ENCODE results near the gene RNF212B. TPM values are rescaled to one million over a fixed set of nuclear protein-coding genes. Genes with fewer than 3 reads are reported as not detected.

The RNF212B gene
- total and polyA plus RNA-seq, 2 of the 13 experiments (the other 11 are each of a cell fraction or from before 2014, with no cell fraction given), result 0.05 TPM; not detected in 1

DNA sequence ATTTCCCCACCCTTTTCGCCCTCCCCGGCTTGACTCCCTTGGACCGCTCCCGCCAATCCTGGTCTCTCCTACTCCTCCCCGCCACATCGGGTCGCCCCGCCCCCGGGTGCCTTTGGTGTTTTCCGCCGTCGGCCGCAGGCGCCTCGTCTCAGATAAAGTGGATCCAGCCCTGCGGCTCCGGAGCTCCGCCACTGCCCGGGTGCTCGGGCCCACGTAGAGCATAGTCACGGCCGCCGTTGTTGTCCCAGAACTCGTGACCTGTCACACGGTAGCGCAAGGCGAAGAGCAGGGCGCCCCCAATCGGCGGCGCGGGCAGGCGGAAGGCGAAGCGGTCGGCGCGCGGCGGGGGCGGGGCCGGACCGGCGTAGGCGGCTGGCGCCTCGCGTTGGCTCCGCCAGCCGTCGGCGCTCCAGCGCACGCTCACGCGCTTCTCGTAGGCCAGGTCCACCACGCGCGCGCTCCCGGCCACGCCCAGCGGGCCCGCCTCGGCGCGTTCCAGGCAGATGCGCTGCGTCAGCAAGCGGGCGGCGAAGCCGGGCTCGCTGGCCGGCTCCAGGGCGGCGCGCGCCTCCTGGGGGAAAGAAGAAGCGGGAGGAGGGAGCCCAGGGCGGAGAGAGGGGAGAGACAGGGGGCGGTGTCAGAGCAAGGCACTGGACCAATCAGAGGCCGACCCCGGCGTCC, 63.7 kb downstream of the RNF212B start (continued):
- TF ChIP-seq, protein P1, sequence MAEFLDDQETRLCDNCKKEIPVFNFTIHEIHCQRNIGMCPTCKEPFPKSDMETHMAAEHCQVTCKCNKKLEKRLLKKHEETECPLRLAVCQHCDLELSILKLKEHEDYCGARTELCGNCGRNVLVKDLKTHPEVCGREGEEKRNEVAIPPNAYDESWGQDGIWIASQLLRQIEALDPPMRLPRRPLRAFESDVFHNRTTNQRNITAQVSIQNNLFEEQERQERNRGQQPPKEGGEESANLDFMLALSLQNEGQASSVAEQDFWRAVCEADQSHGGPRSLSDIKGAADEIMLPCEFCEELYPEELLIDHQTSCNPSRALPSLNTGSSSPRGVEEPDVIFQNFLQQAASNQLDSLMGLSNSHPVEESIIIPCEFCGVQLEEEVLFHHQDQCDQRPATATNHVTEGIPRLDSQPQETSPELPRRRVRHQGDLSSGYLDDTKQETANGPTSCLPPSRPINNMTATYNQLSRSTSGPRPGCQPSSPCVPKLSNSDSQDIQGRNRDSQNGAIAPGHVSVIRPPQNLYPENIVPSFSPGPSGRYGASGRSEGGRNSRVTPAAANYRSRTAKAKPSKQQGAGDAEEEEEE (CRISPR knock-in tag; IDR thresholded peaks at IDR 0.05; ENCODE audit: borderline replicate concordance), result peak; percentile 1; the same call in 1 of the 2 replicates
- TF ChIP-seq, protein P2, sequence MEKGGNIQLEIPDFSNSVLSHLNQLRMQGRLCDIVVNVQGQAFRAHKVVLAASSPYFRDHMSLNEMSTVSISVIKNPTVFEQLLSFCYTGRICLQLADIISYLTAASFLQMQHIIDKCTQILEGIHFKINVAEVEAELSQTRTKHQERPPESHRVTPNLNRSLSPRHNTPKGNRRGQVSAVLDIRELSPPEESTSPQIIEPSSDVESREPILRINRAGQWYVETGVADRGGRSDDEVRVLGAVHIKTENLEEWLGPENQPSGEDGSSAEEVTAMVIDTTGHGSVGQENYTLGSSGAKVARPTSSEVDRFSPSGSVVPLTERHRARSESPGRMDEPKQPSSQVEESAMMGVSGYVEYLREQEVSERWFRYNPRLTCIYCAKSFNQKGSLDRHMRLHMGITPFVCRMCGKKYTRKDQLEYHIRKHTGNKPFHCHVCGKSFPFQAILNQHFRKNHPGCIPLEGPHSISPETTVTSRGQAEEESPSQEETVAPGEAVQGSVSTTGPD (CRISPR knock-in tag; IDR thresholded peaks at IDR 0.05), result 0 out of 2 replicates have a peak, but pooled peaks have one; percentile 22
- TF ChIP-seq, protein P3, sequence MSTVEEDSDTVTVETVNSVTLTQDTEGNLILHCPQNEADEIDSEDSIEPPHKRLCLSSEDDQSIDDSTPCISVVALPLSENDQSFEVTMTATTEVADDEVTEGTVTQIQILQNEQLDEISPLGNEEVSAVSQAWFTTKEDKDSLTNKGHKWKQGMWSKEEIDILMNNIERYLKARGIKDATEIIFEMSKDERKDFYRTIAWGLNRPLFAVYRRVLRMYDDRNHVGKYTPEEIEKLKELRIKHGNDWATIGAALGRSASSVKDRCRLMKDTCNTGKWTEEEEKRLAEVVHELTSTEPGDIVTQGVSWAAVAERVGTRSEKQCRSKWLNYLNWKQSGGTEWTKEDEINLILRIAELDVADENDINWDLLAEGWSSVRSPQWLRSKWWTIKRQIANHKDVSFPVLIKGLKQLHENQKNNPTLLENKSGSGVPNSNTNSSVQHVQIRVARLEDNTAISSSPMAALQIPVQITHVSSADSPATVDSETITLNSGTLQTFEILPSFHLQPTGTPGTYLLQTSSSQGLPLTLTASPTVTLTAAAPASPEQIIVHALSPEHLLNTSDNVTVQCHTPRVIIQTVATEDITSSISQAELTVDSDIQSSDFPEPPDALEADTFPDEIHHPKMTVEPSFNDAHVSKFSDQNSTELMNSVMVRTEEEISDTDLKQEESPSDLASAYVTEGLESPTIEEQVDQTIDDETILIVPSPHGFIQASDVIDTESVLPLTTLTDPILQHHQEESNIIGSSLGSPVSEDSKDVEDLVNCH (CRISPR knock-in tag; IDR thresholded peaks at IDR 0.05), result no peak
- TF ChIP-seq NCOA5 (CRISPR knock-in tag; IDR thresholded peaks at IDR 0.05) (no peak), ZMYM2 (CRISPR knock-in tag; IDR thresholded peaks at IDR 0.05) (peak; percentile 87), HDAC2 (CRISPR knock-in tag; IDR thresholded peaks at IDR 0.05) (peak; percentile 79; the same call in 1 of the 2 replicates), ZNF335 (CRISPR knock-in tag; IDR thresholded peaks at IDR 0.05) (0 out of 2 replicates have a peak, but pooled peaks have one; percentile 32), NFATC3 (CRISPR knock-in tag; IDR thresholded peaks at IDR 0.05) (peak; percentile 33; the same call in 1 of the 2 replicates), NBN (conservative IDR thresholded peaks at IDR 0.05) (no peak), SRSF9 (IDR thresholded peaks at IDR 0.05; ENCODE audit: borderline replicate concordance, insufficient read depth, low read depth, low read length, poor library complexity, severe bottlenecking) (no peak)
- TF ChIP-seq, protein P4, sequence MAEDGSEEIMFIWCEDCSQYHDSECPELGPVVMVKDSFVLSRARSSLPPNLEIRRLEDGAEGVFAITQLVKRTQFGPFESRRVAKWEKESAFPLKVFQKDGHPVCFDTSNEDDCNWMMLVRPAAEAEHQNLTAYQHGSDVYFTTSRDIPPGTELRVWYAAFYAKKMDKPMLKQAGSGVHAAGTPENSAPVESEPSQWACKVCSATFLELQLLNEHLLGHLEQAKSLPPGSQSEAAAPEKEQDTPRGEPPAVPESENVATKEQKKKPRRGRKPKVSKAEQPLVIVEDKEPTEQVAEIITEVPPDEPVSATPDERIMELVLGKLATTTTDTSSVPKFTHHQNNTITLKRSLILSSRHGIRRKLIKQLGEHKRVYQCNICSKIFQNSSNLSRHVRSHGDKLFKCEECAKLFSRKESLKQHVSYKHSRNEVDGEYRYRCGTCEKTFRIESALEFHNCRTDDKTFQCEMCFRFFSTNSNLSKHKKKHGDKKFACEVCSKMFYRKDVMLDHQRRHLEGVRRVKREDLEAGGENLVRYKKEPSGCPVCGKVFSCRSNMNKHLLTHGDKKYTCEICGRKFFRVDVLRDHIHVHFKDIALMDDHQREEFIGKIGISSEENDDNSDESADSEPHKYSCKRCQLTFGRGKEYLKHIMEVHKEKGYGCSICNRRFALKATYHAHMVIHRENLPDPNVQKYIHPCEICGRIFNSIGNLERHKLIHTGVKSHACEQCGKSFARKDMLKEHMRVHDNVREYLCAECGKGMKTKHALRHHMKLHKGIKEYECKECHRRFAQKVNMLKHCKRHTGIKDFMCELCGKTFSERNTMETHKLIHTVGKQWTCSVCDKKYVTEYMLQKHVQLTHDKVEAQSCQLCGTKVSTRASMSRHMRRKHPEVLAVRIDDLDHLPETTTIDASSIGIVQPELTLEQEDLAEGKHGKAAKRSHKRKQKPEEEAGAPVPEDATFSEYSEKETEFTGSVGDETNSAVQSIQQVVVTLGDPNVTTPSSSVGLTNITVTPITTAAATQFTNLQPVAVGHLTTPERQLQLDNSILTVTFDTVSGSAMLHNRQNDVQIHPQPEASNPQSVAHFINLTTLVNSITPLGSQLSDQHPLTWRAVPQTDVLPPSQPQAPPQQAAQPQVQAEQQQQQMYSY (CRISPR knock-in tag; IDR thresholded peaks at IDR 0.05), result peak; percentile 73; the same call in 1 of the 2 replicates
- TF ChIP-seq, protein P5, sequence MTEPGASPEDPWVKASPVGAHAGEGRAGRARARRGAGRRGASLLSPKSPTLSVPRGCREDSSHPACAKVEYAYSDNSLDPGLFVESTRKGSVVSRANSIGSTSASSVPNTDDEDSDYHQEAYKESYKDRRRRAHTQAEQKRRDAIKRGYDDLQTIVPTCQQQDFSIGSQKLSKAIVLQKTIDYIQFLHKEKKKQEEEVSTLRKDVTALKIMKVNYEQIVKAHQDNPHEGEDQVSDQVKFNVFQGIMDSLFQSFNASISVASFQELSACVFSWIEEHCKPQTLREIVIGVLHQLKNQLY (CRISPR knock-in tag; IDR thresholded peaks at IDR 0.05), result peak; percentile 90
- TF ChIP-seq, protein P6, sequence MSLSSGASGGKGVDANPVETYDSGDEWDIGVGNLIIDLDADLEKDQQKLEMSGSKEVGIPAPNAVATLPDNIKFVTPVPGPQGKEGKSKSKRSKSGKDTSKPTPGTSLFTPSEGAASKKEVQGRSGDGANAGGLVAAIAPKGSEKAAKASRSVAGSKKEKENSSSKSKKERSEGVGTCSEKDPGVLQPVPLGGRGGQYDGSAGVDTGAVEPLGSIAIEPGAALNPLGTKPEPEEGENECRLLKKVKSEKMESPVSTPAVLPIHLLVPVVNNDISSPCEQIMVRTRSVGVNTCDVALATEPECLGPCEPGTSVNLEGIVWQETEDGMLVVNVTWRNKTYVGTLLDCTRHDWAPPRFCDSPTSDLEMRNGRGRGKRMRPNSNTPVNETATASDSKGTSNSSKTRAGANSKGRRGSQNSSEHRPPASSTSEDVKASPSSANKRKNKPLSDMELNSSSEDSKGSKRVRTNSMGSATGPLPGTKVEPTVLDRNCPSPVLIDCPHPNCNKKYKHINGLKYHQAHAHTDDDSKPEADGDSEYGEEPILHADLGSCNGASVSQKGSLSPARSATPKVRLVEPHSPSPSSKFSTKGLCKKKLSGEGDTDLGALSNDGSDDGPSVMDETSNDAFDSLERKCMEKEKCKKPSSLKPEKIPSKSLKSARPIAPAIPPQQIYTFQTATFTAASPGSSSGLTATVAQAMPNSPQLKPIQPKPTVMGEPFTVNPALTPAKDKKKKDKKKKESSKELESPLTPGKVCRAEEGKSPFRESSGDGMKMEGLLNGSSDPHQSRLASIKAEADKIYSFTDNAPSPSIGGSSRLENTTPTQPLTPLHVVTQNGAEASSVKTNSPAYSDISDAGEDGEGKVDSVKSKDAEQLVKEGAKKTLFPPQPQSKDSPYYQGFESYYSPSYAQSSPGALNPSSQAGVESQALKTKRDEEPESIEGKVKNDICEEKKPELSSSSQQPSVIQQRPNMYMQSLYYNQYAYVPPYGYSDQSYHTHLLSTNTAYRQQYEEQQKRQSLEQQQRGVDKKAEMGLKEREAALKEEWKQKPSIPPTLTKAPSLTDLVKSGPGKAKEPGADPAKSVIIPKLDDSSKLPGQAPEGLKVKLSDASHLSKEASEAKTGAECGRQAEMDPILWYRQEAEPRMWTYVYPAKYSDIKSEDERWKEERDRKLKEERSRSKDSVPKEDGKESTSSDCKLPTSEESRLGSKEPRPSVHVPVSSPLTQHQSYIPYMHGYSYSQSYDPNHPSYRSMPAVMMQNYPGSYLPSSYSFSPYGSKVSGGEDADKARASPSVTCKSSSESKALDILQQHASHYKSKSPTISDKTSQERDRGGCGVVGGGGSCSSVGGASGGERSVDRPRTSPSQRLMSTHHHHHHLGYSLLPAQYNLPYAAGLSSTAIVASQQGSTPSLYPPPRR (CRISPR knock-in tag; IDR thresholded peaks at IDR 0.05; ENCODE audit: borderline replicate concordance), result peak; percentile 19; the same call in 1 of the 2 replicates

Data from HepG2 (cell line).